ENCODE measurements around the gene USHBP1.

DNA sequence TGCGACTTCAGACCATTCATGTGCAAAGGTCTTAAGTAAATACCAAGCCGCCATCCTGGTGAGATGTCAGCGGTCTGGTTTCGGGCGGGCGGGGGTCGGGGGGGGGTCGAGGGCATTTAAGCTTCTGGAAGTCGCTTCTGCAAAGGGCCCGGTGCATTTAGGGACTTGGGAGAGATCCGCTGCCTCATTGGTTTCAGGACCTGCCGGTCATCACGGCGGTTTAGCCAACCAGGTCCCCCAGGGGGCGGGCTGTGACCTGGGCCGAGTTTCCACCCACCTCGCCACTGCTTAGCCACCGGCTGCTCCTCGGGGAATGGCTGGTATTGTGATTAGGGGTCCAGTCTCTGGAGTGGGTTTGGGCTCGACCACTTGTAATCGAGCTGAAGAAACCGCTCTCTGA lies 24.9 kb upstream of the USHBP1 start:
- TF ChIP-seq TAF1 (IDR thresholded peaks at IDR 0.05; ENCODE audit: low read depth, low read length) (no peak), SPI1 (IDR thresholded peaks at IDR 0.05; ENCODE audit: low read depth, low read length) (no peak), POLR2AphosphoS5 (IDR thresholded peaks at IDR 0.05; ENCODE audit: low read depth, low read length) (no peak)

Data from GM12891 (cell line).